NK-92 treated with Interleukin-12 subunit alpha and Interleukin-12 subunit beta, amount 100 ng/mL, for 24 hours (cell line): ENCODE data around the gene PLPPR3.

ENCODE experiments used
- DNase-seq: peaks from one replicate; lab custom pipeline; 2025; lab: John Stamatoyannopoulos, UW

Gene PLPPR3

GRCh38 chr19:797528-798414 lies 24.0 kb downstream of the PLPPR3 start:
- DNase-seq = peak; percentile 86

DNA sequence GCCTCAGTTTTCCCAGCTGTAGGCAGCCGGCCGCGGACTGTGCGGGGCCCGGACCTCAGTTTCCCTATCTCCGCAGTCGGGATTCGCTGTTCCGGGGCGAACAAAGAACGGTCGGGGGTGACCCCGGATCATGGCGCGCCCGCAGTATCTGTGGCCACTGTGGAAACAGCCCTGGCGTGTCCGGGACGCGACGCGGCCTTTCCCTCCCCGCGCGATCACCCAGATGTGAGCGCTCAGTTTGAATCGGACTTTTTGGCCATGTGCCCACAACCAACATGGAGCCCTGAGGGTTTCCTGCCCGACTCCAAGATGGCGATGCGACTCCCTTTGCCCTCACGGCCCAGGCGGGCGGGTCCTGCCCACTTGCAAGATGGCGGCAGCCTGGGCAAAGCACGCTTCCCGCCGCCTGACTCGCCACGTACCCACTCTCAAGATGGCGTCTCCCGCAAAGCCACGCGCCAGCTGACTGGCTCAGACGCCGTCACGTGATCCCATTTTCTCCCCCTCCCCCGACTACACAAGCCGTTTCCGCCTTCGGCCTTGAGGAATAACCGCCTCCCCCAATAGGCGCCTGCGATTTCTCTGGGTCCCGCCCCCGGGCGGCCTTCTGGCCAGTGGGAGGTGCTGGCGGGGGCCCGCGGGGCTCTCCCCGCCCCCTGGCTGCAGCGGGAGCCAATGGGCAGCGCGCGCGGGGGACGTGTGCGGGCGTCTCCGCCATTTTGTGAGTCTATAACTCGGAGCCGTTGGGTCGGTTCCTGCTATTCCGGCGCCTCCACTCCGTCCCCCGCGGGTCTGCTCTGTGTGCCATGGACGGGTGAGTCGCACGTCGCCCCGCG lies 24.8 kb downstream of the PLPPR3 start, which contains the start of gene PTBP1:
Gene PTBP1, plus strand, starts transcription at position 761 of the 836 bp plus-strand sequence. Its CDS starts 46 bp downstream, at position 807.
- DNase-seq = peak; percentile 99

- DNase-seq = no peak
Observed at GRCh38 chr19:795691-796581, 25.8 kb downstream of the PLPPR3 start.

- no peak for DNase-seq
Observed at GRCh38 chr19:795073-795611, 26.6 kb downstream of the PLPPR3 start.

- DNase-seq = no peak
Observed at GRCh38 chr19:793806-794205, 27.9 kb downstream of the PLPPR3 start.

- no peak for DNase-seq
Observed at GRCh38 chr19:792306-792885, 29.4 kb downstream of the PLPPR3 start.

DNA sequence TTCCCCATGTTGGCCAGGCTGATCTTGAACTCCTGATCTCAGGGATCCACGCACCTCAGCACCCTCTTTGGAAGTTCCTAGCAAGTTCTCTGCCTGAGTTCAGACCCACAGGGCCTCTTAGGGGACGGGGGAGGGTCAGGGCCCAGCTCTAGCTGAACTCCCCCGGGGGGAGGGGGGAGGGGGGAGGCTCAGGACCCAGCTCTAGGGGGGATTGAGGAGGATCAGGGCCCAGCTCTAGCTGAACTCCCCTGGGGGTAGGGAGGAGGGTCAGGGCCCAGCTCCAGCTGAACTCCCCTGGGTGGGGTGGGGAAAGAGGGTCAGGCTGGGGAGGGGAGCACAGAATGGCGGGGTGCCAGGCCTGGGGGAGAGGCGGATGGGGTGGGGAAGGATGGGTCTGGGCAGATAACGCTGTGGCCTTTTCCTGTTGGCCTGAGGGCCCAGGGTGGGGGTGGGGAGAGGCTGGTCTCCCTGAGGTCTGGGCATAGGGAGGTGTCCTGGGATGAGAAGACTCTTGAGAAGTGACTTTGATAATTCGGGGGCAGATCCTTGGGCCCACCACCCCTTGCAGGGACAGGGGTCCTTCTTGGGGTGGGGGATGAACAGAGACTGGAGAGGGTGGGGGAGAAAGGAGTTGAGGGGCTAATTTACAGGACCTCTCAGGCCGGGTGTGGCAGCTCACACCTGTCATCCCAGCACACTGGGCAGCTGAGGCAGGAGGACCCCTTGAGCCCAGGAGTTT lies 30.0 kb downstream of the PLPPR3 start:
- DNase-seq = no peak

DNA sequence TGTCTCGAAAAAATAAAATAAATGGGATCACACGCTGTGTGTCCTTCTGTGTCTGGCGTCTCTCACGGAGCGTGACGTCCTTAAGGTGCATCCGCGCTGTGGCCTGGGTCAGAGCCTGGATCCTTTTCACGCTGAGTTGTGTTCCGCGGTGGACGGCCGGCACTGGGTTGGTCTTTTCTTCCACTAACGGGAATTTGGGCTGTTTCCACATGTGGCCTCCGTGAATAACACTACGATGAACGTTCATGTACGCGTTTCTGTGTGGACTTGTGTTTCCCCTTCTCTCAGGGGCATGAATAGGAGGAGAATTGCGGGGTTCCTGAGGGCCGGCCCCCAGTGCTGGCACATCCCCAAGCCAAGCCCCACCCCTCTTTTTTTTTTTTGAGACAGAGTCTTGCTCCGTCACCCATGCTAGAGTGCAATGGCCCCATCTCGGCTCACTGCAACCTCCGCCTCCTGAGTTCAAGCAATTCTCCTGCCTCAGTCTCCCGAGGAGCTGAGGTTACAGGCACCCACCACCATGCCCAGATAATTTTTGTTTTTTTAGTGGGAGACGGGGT lies 30.7 kb downstream of the PLPPR3 start:
- no peak for DNase-seq

GRCh38 chr19:789701-790060 lies 32.1 kb downstream of the PLPPR3 start:
- DNase-seq = no peak

DNA sequence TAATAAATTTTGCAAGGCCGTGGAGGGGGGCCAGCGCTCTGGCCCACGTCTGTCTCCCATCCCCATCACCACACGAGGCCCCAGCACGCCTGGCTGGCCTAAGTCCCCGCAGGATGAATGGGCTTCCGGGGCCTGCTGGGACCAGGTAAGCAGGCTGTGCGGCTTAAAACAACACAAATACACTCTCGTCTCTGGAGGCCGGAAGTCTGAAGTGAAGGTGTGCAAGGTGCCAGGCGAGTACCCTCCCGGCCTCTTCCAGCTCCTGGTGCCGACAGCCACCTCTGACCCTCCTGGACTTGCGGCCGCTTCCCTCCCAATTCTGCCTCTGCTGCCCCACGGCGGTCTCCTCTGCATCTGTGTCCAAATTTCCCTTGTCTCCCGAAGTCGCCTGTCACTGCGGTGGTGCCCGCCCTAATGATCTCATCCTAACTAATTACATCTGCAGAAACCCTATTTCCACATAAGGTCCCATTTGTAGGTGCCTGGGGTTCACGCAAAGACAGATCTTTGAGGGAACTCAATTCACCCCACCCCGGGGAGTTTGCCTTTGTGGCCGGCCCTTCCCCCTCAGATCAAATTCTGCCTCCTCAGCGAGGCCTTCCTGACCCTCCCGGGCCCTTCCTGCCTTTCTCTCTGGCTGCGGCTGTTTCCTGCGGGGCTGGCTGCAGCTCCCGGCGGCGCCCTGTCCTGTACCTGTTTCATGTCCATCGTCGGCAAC lies 32.6 kb downstream of the PLPPR3 start:
- DNase-seq = no peak

GRCh38 chr19:788686-788982 lies 33.1 kb downstream of the PLPPR3 start:
- DNase-seq = no peak

GRCh38 chr19:787536-787935 lies 34.2 kb downstream of the PLPPR3 start:
- DNase-seq = no peak

DNA sequence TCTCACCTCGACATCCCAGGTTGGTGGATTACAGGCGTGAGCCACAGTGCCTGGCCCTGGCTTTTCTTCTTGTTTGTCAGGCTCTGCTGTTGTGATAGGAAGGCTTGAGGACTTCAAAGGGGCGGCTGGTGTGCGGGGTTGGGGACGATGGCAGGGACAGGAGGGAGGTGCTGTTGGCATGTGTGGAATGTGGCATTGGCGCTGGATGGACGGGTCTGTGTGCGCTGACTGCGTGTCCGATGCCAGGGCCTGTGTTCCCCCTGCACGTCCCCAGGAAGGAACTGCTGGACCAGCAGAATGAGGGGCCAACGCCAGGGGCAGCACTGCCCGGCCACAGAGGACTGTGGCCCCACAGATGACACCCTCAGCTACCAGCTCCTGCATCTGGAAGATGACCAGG lies 37.2 kb downstream of the PLPPR3 start:
- no peak for DNase-seq

- no peak for DNase-seq
Observed at GRCh38 chr19:782878-783668, 38.7 kb downstream of the PLPPR3 start.

DNA sequence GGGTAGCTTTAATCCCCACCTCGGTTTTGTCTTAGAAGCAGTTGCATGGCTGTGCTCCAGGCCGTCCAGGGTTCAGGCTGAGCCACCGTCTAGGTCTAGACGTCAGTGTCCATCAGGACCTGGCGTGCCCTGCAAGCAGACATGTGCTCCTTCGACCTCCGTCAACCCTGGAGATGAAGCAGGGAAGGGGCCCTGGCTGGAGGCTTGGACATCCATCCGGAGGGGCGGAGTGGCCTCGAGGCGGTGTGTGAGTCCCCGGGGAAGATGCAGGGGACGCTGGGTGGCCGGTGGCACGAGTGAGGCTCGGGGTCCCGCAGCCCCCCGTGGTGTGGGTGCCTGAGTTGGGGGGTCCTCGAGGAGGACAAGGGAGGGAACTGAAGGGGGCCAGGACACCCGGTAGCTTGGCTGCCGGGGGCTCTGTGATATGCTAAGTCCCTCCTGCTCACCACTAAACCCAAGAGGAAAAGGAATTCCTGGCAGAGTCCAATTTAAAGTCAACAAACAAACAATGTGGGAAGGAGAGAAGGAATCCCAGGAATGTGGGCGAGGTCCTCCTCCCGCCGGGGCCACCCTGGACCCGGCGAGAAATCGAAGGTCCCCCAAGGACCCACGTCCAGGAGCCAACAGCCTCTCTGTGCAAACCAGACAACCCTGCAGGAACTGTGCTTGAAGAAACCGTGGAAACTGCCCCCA lies 39.4 kb downstream of the PLPPR3 start:
- DNase-seq = no peak

GRCh38 chr19:781800-782184 lies 40.0 kb downstream of the PLPPR3 start:
- no peak for DNase-seq

DNA sequence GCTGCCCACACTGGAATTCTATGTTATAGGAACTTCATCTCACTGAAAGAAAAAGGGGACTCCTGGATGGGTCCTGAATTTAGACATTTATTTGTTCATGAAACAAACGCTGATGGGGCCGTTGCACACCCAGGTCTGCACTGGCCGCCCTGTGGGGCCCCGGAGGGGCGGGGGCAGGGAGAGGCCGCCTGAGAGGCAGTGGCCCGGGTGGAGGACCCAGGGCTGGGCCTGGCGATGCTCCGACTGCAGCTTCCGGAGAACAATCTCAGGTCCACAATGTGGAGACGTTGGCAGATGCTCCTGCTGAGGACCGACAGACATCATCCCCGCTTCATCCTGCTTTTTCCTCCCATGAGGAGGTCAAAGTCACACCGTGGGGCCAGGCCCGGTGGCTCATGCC lies 40.8 kb downstream of the PLPPR3 start:
- no peak for DNase-seq

- DNase-seq = no peak
Observed at GRCh38 chr19:778910-779653, 42.7 kb downstream of the PLPPR3 start.
